H9 (cell line): ENCODE data around the gene RGS16. TPM values are rescaled to one million over a fixed set of nuclear protein-coding genes. Genes with fewer than 3 reads are reported as not detected.

Experiments used
- DNase-seq: peaks from one replicate; pipeline ENCODE4 v3.0.0-alpha.2; 2017
- H2AFZ ChIP-seq: one replicate; pipeline ENCODE4 v1.6.1; 2013; ENCODE audit warnings: mild to moderate bottlenecking, low read length, control low read depth, moderate library complexity
- H2AK5ac ChIP-seq: 2 replicates; pipeline ENCODE4 v1.6.1; 2013; ENCODE audit warnings: low read length, control low read depth, mixed read lengths; ENCODE audit not compliant: insufficient read length
- H2BK120ac ChIP-seq: one replicate; pipeline ENCODE4 v1.6.1; 2013; ENCODE audit warnings: low read depth, mild to moderate bottlenecking, low read length, control low read depth, inconsistent platforms; ENCODE audit not compliant: poor library complexity, severe bottlenecking
- H2BK12ac ChIP-seq: 2 replicates; pipeline ENCODE4 v1.6.1; 2013; ENCODE audit warnings: low read length, control low read depth, mixed read lengths, low read depth; ENCODE audit not compliant: insufficient read length
- H2BK15ac ChIP-seq: 2 replicates; pipeline ENCODE4 v1.6.1; 2013; ENCODE audit warnings: low read depth, low read length, control low read depth
- H2BK20ac ChIP-seq: one replicate; pipeline ENCODE4 v1.6.1; 2013; ENCODE audit warnings: low read depth, mild to moderate bottlenecking, low read length, control low read depth, inconsistent platforms; ENCODE audit not compliant: poor library complexity, severe bottlenecking
- H2BK5ac ChIP-seq: 2 replicates; pipeline ENCODE4 v1.6.1; 2013; ENCODE audit warnings: low read length, control low read depth, mixed read lengths; ENCODE audit not compliant: insufficient read length
- H3K14ac ChIP-seq: 2 replicates; pipeline ENCODE4 v1.6.1; 2013; ENCODE audit warnings: low read length, control low read depth; ENCODE audit not compliant: insufficient read depth
- H3K18ac ChIP-seq: 2 replicates; pipeline ENCODE4 v1.6.1; 2013; ENCODE audit warnings: low read depth, mild to moderate bottlenecking, mixed read lengths, low read length, control low read depth; ENCODE audit not compliant: insufficient read length
- H3K23ac ChIP-seq: 2 replicates; pipeline ENCODE4 v1.6.1; 2013; ENCODE audit warnings: low read length, control low read depth, mixed read lengths, low read depth; ENCODE audit not compliant: insufficient read length
- H3K23me2 ChIP-seq: 2 replicates; pipeline ENCODE4 v1.6.1; 2013; ENCODE audit warnings: low read depth, mild to moderate bottlenecking, mixed read lengths, low read length, control low read depth; ENCODE audit not compliant: insufficient read length, poor library complexity, severe bottlenecking
- H3K27ac ChIP-seq: 2 replicates; pipeline ENCODE4 v1.5.1; 2013; ENCODE audit warnings: low read length, control low read depth, mixed read lengths, low read depth; ENCODE audit not compliant: insufficient read length
- H3K27me3 ChIP-seq: 2 replicates; pipeline ENCODE4 v1.6.1; 2013; ENCODE audit warnings: low read length, control low read depth, inconsistent platforms; ENCODE audit not compliant: insufficient read depth
- H3K4ac ChIP-seq: 2 replicates; pipeline ENCODE4 v1.6.1; 2013; ENCODE audit warnings: low read depth, mild to moderate bottlenecking, control low read depth, inconsistent platforms, low read length, moderate library complexity
- H3K4me1 ChIP-seq: 2 replicates; pipeline ENCODE4 v1.6.1; 2013; ENCODE audit warnings: low read length, control low read depth, inconsistent platforms; ENCODE audit not compliant: insufficient read depth
- H3K4me2 ChIP-seq: 2 replicates; pipeline ENCODE4 v1.6.1; 2013; ENCODE audit warnings: low read length, control low read depth, mixed read lengths; ENCODE audit not compliant: insufficient read length, insufficient read depth
- H3K56ac ChIP-seq: 2 replicates; pipeline ENCODE4 v1.6.1; 2013; ENCODE audit warnings: low read depth, mild to moderate bottlenecking, mixed read lengths, low read length, control low read depth; ENCODE audit not compliant: insufficient read length
- H3K79me1 ChIP-seq: 2 replicates; pipeline ENCODE4 v1.6.1; 2013; ENCODE audit warnings: low read depth, mild to moderate bottlenecking, moderate library complexity, low read length, control low read depth, inconsistent platforms; ENCODE audit not compliant: insufficient read depth, poor library complexity, severe bottlenecking
- H3K79me2 ChIP-seq: 2 replicates; pipeline ENCODE4 v1.6.1; 2013; ENCODE audit warnings: low read length, control low read depth, inconsistent platforms; ENCODE audit not compliant: insufficient read depth
- H3K9ac ChIP-seq: 2 replicates; pipeline ENCODE4 v1.6.1; 2013; ENCODE audit warnings: low read length, control low read depth, mixed read lengths; ENCODE audit not compliant: insufficient read length; ENCODE audit errors: extremely low read depth
- H3K9me3 ChIP-seq: one replicate; pipeline ENCODE4 v1.6.1; 2013; ENCODE audit warnings: low read depth, low read length, inconsistent platforms; ENCODE audit not compliant: control insufficient read depth
- H3T11ph ChIP-seq: one replicate; pipeline ENCODE4 v1.6.1; 2013; ENCODE audit warnings: mild to moderate bottlenecking, low read length, control low read depth, inconsistent platforms
- H4K20me1 ChIP-seq: one replicate; pipeline ENCODE4 v1.6.1; 2013; ENCODE audit not compliant: control insufficient read depth, insufficient read length, insufficient read depth
- H4K5ac ChIP-seq: 2 replicates; pipeline ENCODE4 v1.6.1; 2013; ENCODE audit warnings: low read depth, mild to moderate bottlenecking, mixed read lengths, low read length, control low read depth; ENCODE audit not compliant: insufficient read length
- H4K8ac ChIP-seq: replicated peaks from 2 replicates; pipeline ENCODE4 v1.6.1; 2013; ENCODE audit warnings: low read length, control low read depth, mixed read lengths, low read depth; ENCODE audit not compliant: insufficient read length
- H4K91ac ChIP-seq: 2 replicates; pipeline ENCODE4 v1.6.1; 2013; ENCODE audit warnings: low read depth, mild to moderate bottlenecking, moderate library complexity, mixed read lengths, low read length, control low read depth; ENCODE audit not compliant: insufficient read length
- H3K27ac Mint-ChIP-seq, 3 experiments: 2 replicates in 2 of 3; 3 replicates in 1 of 3; pipeline ENCODE4 v1.8.0; 2020 to 2021; ENCODE audit warnings: mixed read lengths in 3 of 3, mild to moderate bottlenecking in 1 of 3, moderate library complexity in 1 of 3
- H3K27me3 Mint-ChIP-seq: 2 replicates; pipeline ENCODE4 v1.8.0; 2021; ENCODE audit warnings: low read depth, mild to moderate bottlenecking, moderate library complexity, mixed read lengths
- H3K36me3 Mint-ChIP-seq, 3 experiments: 2 replicates in 2 of 3; 3 replicates in 1 of 3; pipeline ENCODE4 v1.8.0; 2020 to 2021; ENCODE audit warnings: low read depth in 3 of 3, mixed read lengths in 3 of 3; ENCODE audit not compliant: insufficient read depth in 1 of 3
- H3K4me1 Mint-ChIP-seq, 2 experiments: 2 replicates each; pipeline ENCODE4 v1.8.0; 2020; ENCODE audit warnings: mixed read lengths in 2 of 2
- H3K4me3 Mint-ChIP-seq, 2 experiments: 2 replicates in 1 of 2; 3 replicates in 1 of 2; pipeline ENCODE4 v1.8.0; 2020 to 2021; ENCODE audit warnings: mild to moderate bottlenecking in 2 of 2, mixed read lengths in 2 of 2, moderate library complexity in 1 of 2
- H3K9me3 Mint-ChIP-seq, 2 experiments: 2 replicates in 1 of 2; 3 replicates in 1 of 2; pipeline ENCODE4 v1.8.0; 2020; ENCODE audit warnings: mild to moderate bottlenecking in 2 of 2, mixed read lengths in 2 of 2, moderate library complexity in 1 of 2
- WGBS: extraction: QIAGEN DNeasy Blood & Tissue Kit; methylation state at CpG from one replicate; pipeline ENCODE4 v1.1.7; 2013; ENCODE audit warnings: missing lambda C conversion rate, low lambda C conversion rate, mixed read lengths; ENCODE audit not compliant: insufficient read length; ENCODE audit errors: extremely low coverage; 5-methylcytosine and 5-hydroxymethylcytosine counted together
- total RNA-seq: library from RNA; stranded (reverse); gene quantifications from 2 replicates; pipeline ENCODE4 v1.2.1, GENCODE V29; 2021
- TF ChIP-seq, protein P1 (sequence below): fragments of 200-600 bp; sonication (generic); conservative IDR thresholded peaks from 3 replicates; pipeline ENCODE4 v1.8.0; 2021; ENCODE audit warnings: antibody characterized with exemption, mild to moderate bottlenecking

Gene RGS16
- total RNA-seq, 1 experiment from 2014 or later: 6.9 TPM

DNA sequence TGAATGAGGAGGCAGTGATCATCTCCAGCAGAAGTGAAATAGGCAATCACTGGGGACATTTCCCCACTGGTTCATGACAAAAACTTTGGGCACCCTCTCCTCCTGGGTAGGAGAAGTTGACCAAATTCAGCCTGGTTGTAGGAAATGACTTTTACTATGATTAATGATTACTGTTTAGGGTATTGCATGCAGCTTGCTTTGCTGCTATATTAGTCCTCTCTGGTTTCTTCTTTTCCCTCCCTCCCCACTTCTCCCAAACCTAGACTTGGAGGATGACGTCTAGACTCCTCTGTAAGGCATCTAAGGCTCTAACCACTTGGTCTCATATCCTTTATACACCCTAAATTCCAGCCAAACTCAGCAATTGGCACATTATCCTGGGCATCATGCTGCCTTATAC lies 3.4 kb upstream of the RGS16 start:
- no peak overlapping the region for H3T11ph ChIP-seq
- peaks cover 3% of the 10 kb centered on the region for H3K23me2 ChIP-seq
- no peak overlapping the region for H2BK15ac ChIP-seq
- no peak for DNase-seq
- H3K9me3 ChIP-seq: no peaks in the 10 kb centered on the region
- no peak overlapping the region for H2AK5ac ChIP-seq
- no peak overlapping the region for H4K8ac ChIP-seq
- H4K20me1 ChIP-seq: no peaks in the 10 kb centered on the region
- peaks cover 16% of the 10 kb centered on the region; the same call in 1 of the 2 replicates for H3K4me1 ChIP-seq
- H2BK12ac ChIP-seq: no peak overlapping the region
- H3K79me1 ChIP-seq: no peaks in the 10 kb centered on the region
- no peak overlapping the region for H3K4me2 ChIP-seq
- H3K14ac ChIP-seq: no peak overlapping the region
- no peak overlapping the region for H3K18ac ChIP-seq
- no peak overlapping the region for H2BK20ac ChIP-seq
- H3K27ac Mint-ChIP-seq: no peak overlapping the region
- H3K4me1 Mint-ChIP-seq: peaks cover 21 to 27% of the 10 kb centered on the region in 2 experiments
- H3K56ac ChIP-seq: no peak overlapping the region
- H3K4me3 Mint-ChIP-seq: no peak overlapping the region
- H4K91ac ChIP-seq: no peak overlapping the region
- H3K79me2 ChIP-seq: 0 out of 2 replicates have a peak, but pooled peaks cover 2% of the 10 kb centered on the region
- no CpG with 5 or more reads among the region's 1 CpG for WGBS
- no peak overlapping the region for H2BK5ac ChIP-seq
- H3K4ac ChIP-seq: no peak overlapping the region
- no peak overlapping the region for H4K5ac ChIP-seq
- H2AFZ ChIP-seq: no peak overlapping the region
- H3K36me3 Mint-ChIP-seq: peaks cover 0 to 2% (median 0%) of the 10 kb centered on the region in 3 experiments; a peak in 4 of 7 replicates
- peaks cover 70% of the 10 kb centered on the region for H3K27me3 Mint-ChIP-seq
- no peak overlapping the region for H3K9ac ChIP-seq
- H3K27ac ChIP-seq: no peak overlapping the region
- no peak overlapping the region for H3K23ac ChIP-seq
- TF ChIP-seq, protein P1, sequence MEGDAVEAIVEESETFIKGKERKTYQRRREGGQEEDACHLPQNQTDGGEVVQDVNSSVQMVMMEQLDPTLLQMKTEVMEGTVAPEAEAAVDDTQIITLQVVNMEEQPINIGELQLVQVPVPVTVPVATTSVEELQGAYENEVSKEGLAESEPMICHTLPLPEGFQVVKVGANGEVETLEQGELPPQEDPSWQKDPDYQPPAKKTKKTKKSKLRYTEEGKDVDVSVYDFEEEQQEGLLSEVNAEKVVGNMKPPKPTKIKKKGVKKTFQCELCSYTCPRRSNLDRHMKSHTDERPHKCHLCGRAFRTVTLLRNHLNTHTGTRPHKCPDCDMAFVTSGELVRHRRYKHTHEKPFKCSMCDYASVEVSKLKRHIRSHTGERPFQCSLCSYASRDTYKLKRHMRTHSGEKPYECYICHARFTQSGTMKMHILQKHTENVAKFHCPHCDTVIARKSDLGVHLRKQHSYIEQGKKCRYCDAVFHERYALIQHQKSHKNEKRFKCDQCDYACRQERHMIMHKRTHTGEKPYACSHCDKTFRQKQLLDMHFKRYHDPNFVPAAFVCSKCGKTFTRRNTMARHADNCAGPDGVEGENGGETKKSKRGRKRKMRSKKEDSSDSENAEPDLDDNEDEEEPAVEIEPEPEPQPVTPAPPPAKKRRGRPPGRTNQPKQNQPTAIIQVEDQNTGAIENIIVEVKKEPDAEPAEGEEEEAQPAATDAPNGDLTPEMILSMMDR: no peak
- no peak overlapping the region for H2BK120ac ChIP-seq
- no peaks in the 10 kb centered on the region for H3K9me3 Mint-ChIP-seq
- peaks cover 9% of the 10 kb centered on the region; the same call in 1 of the 2 replicates for H3K27me3 ChIP-seq
